ENCODE data around the gene CDC14A.
"Not testable (repeated sequence)": the region's sequence is repeated elsewhere in the genome, so short reads cannot be mapped to it uniquely, and the experiment has no call there.

The CDC14A gene

GRCh38 chr1:100352267-100353070 lies at the start of gene CDC14A:
TSS of gene CDC14A (plus strand) at chr1:100352506. CDS start at chr1:100352955, 449 bp downstream.
- peak; percentile 98 for DNase-seq (ENCODE audit: low read depth, low spot score)

GRCh38 chr1:100302739-100303138 lies 49.6 kb upstream of the CDC14A start:
- no peak for DNase-seq (ENCODE audit: low read depth, low spot score)

GRCh38 chr1:100304227-100304626 lies 48.1 kb upstream of the CDC14A start:
- no peak for DNase-seq (ENCODE audit: low read depth, low spot score)

- no peak for DNase-seq (ENCODE audit: low read depth, low spot score)
Observed at GRCh38 chr1:100304921-100305320, 47.4 kb upstream of the CDC14A start.

GRCh38 chr1:100305954-100306353 lies 46.4 kb upstream of the CDC14A start:
- no peak for DNase-seq (ENCODE audit: low read depth, low spot score)

GRCh38 chr1:100306735-100307313 lies 45.5 kb upstream of the CDC14A start:
- DNase-seq (ENCODE audit: low read depth, low spot score), result no peak

- no peak for DNase-seq (ENCODE audit: low read depth, low spot score)
Observed at GRCh38 chr1:100308777-100309176, 43.5 kb upstream of the CDC14A start.

- DNase-seq (ENCODE audit: low read depth, low spot score), result no peak
Observed at GRCh38 chr1:100309863-100310262, 42.4 kb upstream of the CDC14A start.

- no peak for DNase-seq (ENCODE audit: low read depth, low spot score)
Observed at GRCh38 chr1:100313382-100313781, 38.9 kb upstream of the CDC14A start.

GRCh38 chr1:100316622-100317021 lies 35.7 kb upstream of the CDC14A start:
- no peak for DNase-seq (ENCODE audit: low read depth, low spot score)

- no peak for DNase-seq (ENCODE audit: low read depth, low spot score)
Observed at GRCh38 chr1:100320311-100321099, 31.8 kb upstream of the CDC14A start.

GRCh38 chr1:100321100-100321493 lies 31.2 kb upstream of the CDC14A start:
- DNase-seq (ENCODE audit: low read depth, low spot score), result no peak

GRCh38 chr1:100321506-100321905 lies 30.8 kb upstream of the CDC14A start:
- no peak for DNase-seq (ENCODE audit: low read depth, low spot score)

- no peak for DNase-seq (ENCODE audit: low read depth, low spot score)
Observed at GRCh38 chr1:100322436-100323211, 29.7 kb upstream of the CDC14A start.

GRCh38 chr1:100323419-100324106 lies 28.7 kb upstream of the CDC14A start:
- no peak for DNase-seq (ENCODE audit: low read depth, low spot score)

GRCh38 chr1:100325415-100326324 lies 26.6 kb upstream of the CDC14A start:
- DNase-seq (ENCODE audit: low read depth, low spot score), result no peak

- DNase-seq (ENCODE audit: low read depth, low spot score), result not testable (repeated sequence)
Observed at GRCh38 chr1:100326325-100326670, 26.0 kb upstream of the CDC14A start.

GRCh38 chr1:100328133-100328532 lies 24.2 kb upstream of the CDC14A start:
- no peak for DNase-seq (ENCODE audit: low read depth, low spot score)

- DNase-seq (ENCODE audit: low read depth, low spot score), result not testable (repeated sequence)
Observed at GRCh38 chr1:100331146-100331545, 21.2 kb upstream of the CDC14A start.

- no peak for DNase-seq (ENCODE audit: low read depth, low spot score)
Observed at GRCh38 chr1:100332331-100332730, 20.0 kb upstream of the CDC14A start.

All from ELF-1 (cell line).